CD4-positive, alpha-beta T cell treated with Interleukin-10 for 1 hour (primary cell): ENCODE results near the gene CAD.

ENCODE experiments used
- DNase-seq: peaks from one replicate; pipeline ENCODE4 v3.0.0-alpha.2; 2020

The CAD gene

GRCh38 chr2:27284996-27285395 is 67.8 kb downstream of the CAD start:
- DNase-seq = no peak

DNA sequence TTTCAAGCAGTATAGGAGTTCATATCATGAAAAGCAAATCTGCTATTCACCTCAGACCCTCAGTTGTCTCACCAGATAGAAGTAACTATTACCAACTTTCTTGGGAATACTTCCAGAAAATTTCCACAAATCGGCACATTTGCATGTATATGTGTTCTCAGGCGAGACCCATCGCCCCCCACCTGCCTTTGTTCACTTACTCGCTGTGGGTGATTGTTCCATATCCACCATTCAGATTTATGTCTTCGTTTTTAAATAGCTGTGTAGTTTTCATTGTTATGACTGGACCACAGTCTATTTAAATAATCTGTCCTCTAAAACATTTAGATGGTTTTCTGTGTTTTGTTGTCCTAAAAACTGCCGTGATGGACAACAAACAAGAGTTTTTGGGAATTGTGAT is 68.3 kb downstream of the CAD start:
- DNase-seq = no peak

DNA sequence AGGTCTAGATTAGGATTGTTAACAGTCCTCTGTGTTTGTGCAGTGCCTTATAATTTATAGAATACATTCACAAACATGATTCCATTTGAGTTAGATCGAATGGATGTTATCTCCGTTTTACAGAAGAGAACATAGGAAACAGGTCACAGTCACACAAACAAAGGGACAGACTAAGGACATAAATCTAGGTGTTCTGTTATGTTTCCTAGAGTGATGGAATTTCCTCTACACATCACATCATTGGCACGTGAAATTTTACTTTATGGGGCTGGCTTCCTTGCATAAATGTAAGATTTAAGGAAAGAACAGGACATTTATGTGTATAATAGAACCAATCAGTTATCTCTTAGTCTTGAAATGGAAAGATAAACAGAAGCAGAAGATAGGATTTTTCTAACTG is 71.4 kb downstream of the CAD start:
- DNase-seq = no peak

GRCh38 chr2:27290549-27290948 is 73.4 kb downstream of the CAD start:
- DNase-seq = no peak

DNA sequence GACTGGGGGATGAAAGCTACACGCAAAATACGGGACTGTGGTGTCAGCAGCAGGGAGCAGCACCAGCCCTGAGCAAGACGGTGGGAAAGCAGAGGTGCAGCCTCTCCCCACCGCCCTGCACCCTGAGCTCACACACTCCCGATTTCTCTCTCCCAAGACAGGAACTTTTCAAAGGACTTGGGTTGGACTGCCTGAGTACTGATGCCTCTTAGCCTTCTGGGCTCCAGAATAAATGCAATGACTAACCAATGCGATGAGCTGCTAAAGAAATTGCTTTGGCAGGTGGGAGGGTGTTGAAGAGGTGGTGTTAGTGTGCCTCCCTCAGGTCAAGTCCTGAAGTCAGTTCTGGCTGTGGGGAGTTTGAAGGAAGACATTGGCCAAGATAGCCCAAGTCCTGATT is 74.7 kb downstream of the CAD start:
- DNase-seq = no peak
